Measurements from ENCODE around the gene COL7A1. TPM values are rescaled to one million over a fixed set of nuclear protein-coding genes. Genes with fewer than 3 reads are reported as not detected.

The COL7A1 gene
- 6.4 TPM for polyA plus RNA-seq (ENCODE audit: insufficient read length)

- no peak for DNase-seq (ENCODE audit: low read depth)
These were observed at the start of gene COL7A1 for GRCh38 chr3:48595075-48595525. Gene COL7A1 (minus strand): TSS chr3:48595329. CDS start chr3:48595159, 170 bp downstream.

DNA sequence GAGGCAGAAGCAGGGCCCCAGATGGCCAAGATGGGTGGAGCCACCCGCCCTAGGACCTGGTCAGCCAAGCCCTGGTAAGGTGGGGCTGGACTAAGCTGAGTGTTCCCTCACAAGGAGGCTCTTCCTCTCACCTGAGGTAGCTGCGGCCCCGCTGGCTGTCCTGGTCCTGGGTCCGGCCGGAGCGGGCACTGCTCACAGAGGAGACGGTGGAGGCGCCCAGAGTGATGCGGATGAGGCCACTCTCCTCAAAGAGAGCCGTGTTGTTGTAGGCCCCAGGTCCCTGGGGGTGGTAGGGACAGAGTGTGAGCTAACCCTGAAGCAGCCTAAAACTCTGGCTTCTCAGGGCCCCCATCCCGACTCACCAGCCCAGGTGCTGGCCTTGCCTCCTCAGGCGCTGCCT is 47.5 kb upstream of the COL7A1 start:
- DNase-seq (ENCODE audit: low read depth): no peak

GRCh38 chr3:48641396-48641795 is 46.3 kb upstream of the COL7A1 start:
- DNase-seq (ENCODE audit: low read depth): no peak

GRCh38 chr3:48639944-48640606 is 44.9 kb upstream of the COL7A1 start:
- DNase-seq (ENCODE audit: low read depth): no peak

GRCh38 chr3:48637305-48637704 is 42.2 kb upstream of the COL7A1 start:
- no peak for DNase-seq (ENCODE audit: low read depth)

GRCh38 chr3:48636149-48636655 is 41.1 kb upstream of the COL7A1 start:
- DNase-seq (ENCODE audit: low read depth): no peak

GRCh38 chr3:48635222-48636021 is 40.3 kb upstream of the COL7A1 start, which contains the start of gene SLC26A6:
Gene SLC26A6 (minus strand): TSS chr3:48635461. CDS start chr3:48635393, 68 bp downstream.
- peak; percentile 78 for DNase-seq (ENCODE audit: low read depth)

- no peak for DNase-seq (ENCODE audit: low read depth)
These were observed 39.6 kb upstream of the COL7A1 start for GRCh38 chr3:48634661-48635221.

DNA sequence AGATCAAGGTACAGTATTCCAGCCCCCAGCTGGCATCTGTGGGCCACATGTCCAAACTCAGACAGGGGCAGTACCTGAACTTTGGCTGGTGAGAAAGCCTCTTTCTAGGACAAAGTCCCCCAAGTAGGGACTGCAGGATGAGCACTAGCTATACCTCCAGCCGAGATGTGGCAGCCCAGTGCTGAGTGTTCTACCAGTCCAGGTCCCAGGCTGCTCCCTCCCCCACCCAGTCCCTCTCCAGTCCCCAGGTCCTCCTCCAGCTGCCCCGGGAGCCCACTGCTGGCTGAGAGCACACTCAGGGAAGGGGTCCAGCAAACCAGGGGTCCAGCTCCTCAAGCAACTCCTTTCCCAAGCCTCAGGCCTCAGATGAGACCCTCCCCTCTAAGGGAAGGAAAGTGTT is 38.6 kb upstream of the COL7A1 start:
- DNase-seq (ENCODE audit: low read depth): no peak

DNA sequence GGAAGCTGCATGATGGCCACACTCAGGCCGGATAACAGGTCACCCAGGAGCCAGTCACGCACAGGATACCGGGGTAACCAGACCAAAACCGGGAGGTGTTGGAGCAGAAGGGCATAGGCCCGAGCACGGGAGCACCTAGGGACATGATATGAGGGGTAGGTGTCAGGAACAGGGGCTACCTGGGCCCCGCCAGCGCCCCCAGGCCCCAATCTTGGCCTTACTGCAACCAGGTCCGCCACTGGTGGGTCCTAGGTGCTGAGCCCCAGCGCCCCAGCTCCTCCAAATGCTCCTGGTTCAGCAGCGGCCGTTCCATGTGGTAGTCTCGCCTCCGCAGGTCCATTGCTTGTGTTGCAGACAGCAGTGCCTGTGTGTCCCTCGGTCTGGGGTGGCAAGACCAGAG is 38.1 kb upstream of the COL7A1 start:
- no peak for DNase-seq (ENCODE audit: low read depth)

DNA sequence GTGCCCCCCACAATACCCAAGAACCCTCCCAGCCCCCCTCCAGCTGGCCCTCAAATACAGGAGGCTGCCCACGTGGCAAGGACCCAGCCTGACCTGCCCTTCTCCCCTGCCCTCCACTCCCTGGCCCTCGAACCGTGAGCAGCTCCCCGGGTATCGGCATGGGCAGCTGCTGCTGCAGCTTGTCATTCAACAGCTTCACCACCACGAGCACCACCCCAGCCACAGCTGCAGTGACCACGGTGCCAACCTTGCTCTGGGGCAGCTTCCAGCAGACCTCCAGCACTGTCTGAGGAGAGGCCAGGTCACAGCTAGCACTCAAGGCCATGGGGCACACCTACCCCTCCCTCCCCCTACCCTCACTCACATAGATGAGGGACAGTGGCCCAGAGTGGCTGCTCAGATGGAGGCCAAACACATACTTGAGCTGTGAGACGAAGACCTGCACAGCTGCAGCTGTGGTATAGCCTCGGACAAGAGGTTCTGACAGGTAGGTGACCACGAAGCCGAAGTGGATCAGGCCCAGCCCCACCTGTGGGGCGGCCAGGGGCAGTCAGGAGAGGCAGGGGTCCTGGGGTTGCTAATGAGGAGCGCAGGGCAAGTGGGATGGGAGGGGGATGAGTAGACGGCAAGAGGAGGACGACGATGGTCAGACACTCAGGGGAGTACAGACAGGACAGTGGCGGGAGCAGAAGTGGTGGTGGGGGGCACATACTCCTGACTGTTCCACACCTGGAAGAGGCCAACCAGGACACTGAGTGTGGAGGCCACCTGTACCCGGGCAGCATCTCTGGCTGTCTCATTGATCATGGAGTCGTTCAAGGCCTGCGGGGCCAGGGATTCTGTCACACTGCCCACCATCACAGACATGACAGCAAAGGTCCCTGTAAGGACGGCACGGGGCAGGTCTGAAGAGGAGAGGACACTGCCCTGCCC is 36.7 kb upstream of the COL7A1 start:
- DNase-seq (ENCODE audit: low read depth): no peak

GRCh38 chr3:48630833-48631232 is 35.7 kb upstream of the COL7A1 start:
- DNase-seq (ENCODE audit: low read depth): no peak

GRCh38 chr3:48630407-48630806 is 35.3 kb upstream of the COL7A1 start:
- DNase-seq (ENCODE audit: low read depth): no peak

DNA sequence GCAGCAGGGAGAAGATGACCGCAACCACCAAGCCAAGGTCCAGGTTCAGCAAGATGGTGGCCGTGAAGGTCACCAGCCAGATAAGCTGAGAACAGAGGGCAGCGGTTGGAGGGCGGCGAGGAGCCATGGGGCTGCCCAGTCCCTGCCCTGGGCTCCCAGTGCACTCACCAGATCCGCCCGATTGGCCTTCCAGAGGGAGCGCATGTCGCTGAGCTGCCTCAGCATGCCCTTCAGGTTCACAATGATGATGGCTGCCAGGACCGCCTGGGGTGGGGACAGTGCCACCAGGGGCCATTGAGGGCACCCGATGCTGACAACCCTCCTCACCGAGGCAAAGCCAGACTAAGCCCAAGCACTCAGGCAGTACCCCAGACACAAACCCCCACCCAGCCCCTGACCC is 34.8 kb upstream of the COL7A1 start:
- no peak for DNase-seq (ENCODE audit: low read depth)

DNA sequence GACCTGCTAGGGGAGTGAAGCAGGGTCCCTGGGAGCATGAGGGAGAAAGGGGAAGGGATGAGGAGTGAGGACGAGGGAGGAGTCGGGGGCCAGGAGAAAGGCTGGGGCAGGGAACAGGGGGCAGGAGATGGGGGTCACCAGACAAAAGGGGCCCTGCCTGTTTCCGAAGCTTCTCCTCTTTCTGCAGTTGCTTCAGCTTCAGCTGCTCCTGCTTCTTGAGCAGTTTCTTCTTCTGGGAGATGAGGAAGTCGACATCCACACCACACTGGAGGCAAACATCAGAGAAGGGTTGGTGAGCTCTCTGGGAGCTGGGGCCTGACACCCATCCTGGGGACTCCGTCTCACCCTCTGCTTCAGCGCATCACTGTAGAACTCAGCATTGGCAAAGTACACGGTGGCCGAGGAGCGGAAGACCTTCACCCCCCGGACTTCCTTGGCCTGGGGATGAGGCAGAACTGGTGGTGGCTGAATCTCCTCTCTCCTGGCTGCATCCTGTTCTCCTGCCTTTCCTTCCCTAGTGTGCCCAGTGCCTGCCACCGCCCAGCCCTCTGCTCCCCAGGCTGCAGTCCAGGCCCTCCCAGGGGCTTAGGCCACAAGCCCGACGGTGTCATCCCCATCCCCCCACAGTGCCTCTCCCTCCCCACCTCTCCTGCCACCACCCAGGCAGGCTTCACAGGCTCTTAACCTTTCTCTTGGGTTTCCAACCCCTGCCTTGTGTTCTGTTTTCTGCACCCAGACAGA is 33.3 kb upstream of the COL7A1 start:
- DNase-seq (ENCODE audit: low read depth): no peak

- no peak for DNase-seq (ENCODE audit: low read depth)
These were observed 30.5 kb upstream of the COL7A1 start for GRCh38 chr3:48625600-48625999.

- DNase-seq (ENCODE audit: low read depth): no peak
These were observed 29.6 kb upstream of the COL7A1 start for GRCh38 chr3:48624767-48625166.

DNA sequence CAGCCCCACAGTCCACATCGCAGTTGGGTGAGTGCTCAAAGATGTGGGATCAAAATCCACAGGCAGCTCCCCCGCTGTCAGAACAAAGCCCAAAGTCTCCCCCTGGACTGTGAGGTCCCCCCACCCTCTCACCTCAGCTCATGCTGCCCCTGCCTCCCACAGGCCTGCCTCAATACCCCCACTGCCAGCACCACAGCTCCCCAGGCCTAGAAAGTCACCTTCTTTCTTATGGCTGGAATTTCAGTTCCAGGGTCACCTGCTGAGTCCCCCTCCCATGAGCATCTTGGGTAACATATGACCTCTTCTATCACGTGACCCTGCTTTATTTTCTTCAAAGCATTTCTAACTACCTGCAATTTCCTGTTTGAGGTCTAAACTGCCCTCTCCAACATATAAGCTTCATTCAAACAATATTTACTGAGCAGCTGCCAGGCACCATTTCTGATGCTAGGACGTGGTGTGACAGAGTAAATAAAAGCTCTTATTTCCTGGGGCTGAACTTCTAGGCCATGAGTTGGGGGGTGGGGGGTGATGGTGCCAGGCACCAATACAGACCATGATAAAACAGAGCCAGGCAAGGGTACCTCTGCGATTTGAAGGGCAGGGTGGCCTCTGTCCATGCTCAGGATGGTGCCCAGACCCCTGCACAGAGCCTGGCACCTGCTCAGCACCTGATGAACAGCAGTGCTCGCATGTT is 28.9 kb upstream of the COL7A1 start:
- no peak for DNase-seq (ENCODE audit: low read depth)

- DNase-seq (ENCODE audit: low read depth): no peak
These were observed 26.3 kb upstream of the COL7A1 start, which contains the start of gene TMEM89 for GRCh38 chr3:48621461-48621869. Gene TMEM89 (minus strand): TSS chr3:48621769. CDS start chr3:48621756, 13 bp downstream.

Measured in forelimb muscle (tissue), 1 donor.